Calu3 (cell line): ENCODE results near the gene SENP8. TPM values are rescaled to one million over a fixed set of nuclear protein-coding genes. Genes with fewer than 3 reads are reported as not detected.

Experiments
- BruUV-seq: library from RNA; stranded (reverse); fragments of 400-500 nt; replicated peaks from 2 replicates; lab custom pipeline; 2021; lab: Mats Ljungman, UMichigan
- CTCF ChIA-PET: fragments of 300-600 bp; sonication (Branson Sonifier 250); formaldehyde crosslinking; loops from one replicate; lab custom pipeline; 2022; ENCODE audit warnings: antibody characterized with exemption; lab: Charles Lee
- DNase-seq: peaks from one replicate; pipeline ENCODE4 v3.0.0; 2022
- H3K27ac Mint-ChIP-seq: one replicate; pipeline ENCODE4 v1.8.0; 2022; ENCODE audit warnings: mixed read lengths; ENCODE audit not compliant: unreplicated experiment
- H3K27me3 Mint-ChIP-seq: one replicate; pipeline ENCODE4 v1.8.0; 2022; ENCODE audit warnings: mixed read lengths; ENCODE audit not compliant: unreplicated experiment
- H3K36me3 Mint-ChIP-seq: one replicate; pipeline ENCODE4 v1.8.0; 2022; ENCODE audit warnings: mild to moderate bottlenecking, moderate library complexity, mixed read lengths; ENCODE audit not compliant: insufficient read depth, unreplicated experiment
- H3K4me1 Mint-ChIP-seq: one replicate; pipeline ENCODE4 v1.8.0; 2022; ENCODE audit warnings: mild to moderate bottlenecking, low read depth, mixed read lengths; ENCODE audit not compliant: unreplicated experiment
- H3K4me3 Mint-ChIP-seq: one replicate; pipeline ENCODE4 v1.8.0; 2022; ENCODE audit warnings: mild to moderate bottlenecking, low read depth, moderate library complexity, mixed read lengths; ENCODE audit not compliant: unreplicated experiment
- H3K9me3 Mint-ChIP-seq: one replicate; pipeline ENCODE4 v1.8.0; 2022; ENCODE audit warnings: low read depth, mixed read lengths; ENCODE audit not compliant: unreplicated experiment
- CTCF ChIP-seq: fragments of 200-600 bp; IDR thresholded peaks from one replicate; pipeline ENCODE4 v1.8.0; 2022; ENCODE audit warnings: antibody characterized with exemption; ENCODE audit not compliant: unreplicated experiment
- intact Hi-C: fragments of 100-400 bp; cut with micrococcal nuclease; formaldehyde crosslinking; loops from one replicate; pipeline ENCODE4 v1.10.0; 2022; ENCODE audit not compliant: unreplicated experiment
- total RNA-seq: library from RNA; stranded (reverse); gene quantifications from 2 replicates; pipeline ENCODE4 v1.2.3, GENCODE V29; 2022

SENP8 gene
- total RNA-seq, 1 experiment from 2014 or later, result 3.6 TPM

DNA sequence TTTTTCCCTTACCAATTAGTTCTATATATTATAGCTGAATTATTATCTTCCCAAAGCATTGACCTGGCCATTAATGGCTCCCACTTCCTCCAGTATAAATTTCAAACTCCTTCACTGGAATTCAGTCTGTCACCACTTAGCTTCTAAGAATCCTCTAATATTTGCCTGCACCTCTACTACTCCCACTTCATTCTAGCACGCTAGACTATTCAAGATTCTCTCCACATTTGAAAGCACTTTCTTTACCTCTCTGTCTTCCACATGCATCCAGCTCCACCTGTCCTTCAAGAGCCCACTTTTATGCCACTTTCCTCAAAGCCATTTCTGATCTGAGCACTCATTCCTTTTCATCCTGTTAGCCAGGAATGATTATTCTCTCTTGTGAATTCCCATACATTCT lies 15.0 kb downstream of the SENP8 start:
- no peak overlapping the region for H3K27ac Mint-ChIP-seq
- no peak for DNase-seq
- H3K27me3 Mint-ChIP-seq, result no peaks in the 10 kb centered on the region
- intact Hi-C loops, result no loop called here
- no TSS peak for BruUV-seq
- no peak for TF ChIP-seq CTCF
- no peaks in the 10 kb centered on the region for H3K36me3 Mint-ChIP-seq
- no peak overlapping the region for H3K4me3 Mint-ChIP-seq
- H3K4me1 Mint-ChIP-seq, result no peaks in the 10 kb centered on the region
- no peaks in the 10 kb centered on the region for H3K9me3 Mint-ChIP-seq
- CTCF ChIA-PET, result interaction anchor here (0.5 to 0.6 kb wide), 2 partner anchors 11 to 43 kb away, joined by 4 to 5 read pairs; no protein-coding TSS in a partner anchor

GRCh38 chr15:72135719-72136118 lies 17.5 kb downstream of the SENP8 start:
- CTCF ChIA-PET, result interaction anchor here (0.6 to 1.6 kb wide), 2 partner anchors 9 to 18 kb away, joined by 4 read pairs; no protein-coding TSS in a partner anchor
- TF ChIP-seq CTCF, result no peak

GRCh38 chr15:72136170-72137051 lies 18.2 kb downstream of the SENP8 start:
- no peak for TF ChIP-seq CTCF
- no peaks in the 10 kb centered on the region for H3K9me3 Mint-ChIP-seq
- CTCF ChIA-PET, result interaction anchor here (0.6 to 1.6 kb wide), 2 partner anchors 10 to 17 kb away, joined by 4 read pairs; no protein-coding TSS in a partner anchor
- H3K4me1 Mint-ChIP-seq, result peaks cover 3% of the 10 kb centered on the region
- no peak for DNase-seq
- no TSS peak for BruUV-seq
- H3K27ac Mint-ChIP-seq, result no peak overlapping the region
- H3K4me3 Mint-ChIP-seq, result no peak overlapping the region
- intact Hi-C loops, result no loop called here
- no peaks in the 10 kb centered on the region for H3K27me3 Mint-ChIP-seq
- no peaks in the 10 kb centered on the region for H3K36me3 Mint-ChIP-seq

More at GRCh38 chr15:72135719-72136118, 17.5 kb downstream of the SENP8 start:
- DNase-seq, result no peak
- intact Hi-C loops, result no loop called here
- no peaks in the 10 kb centered on the region for H3K36me3 Mint-ChIP-seq
- no peak overlapping the region for H3K4me3 Mint-ChIP-seq
- H3K9me3 Mint-ChIP-seq, result no peaks in the 10 kb centered on the region
- H3K27ac Mint-ChIP-seq, result no peak overlapping the region
- H3K4me1 Mint-ChIP-seq, result no peaks in the 10 kb centered on the region
- no peaks in the 10 kb centered on the region for H3K27me3 Mint-ChIP-seq
- no TSS peak for BruUV-seq

DNA sequence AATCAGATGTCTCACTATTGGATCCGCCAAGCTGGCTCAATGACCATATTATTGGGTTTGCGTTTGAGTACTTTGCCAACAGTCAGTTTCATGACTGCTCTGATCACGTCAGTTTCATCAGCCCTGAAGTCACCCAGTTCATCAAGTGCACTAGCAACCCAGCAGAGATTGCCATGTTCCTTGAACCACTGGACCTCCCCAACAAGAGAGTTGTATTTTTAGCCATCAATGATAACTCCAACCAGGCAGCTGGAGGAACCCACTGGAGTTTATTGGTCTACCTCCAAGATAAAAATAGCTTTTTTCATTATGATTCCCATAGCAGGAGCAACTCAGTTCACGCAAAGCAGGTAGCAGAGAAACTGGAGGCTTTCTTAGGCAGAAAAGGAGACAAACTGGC lies 21.5 kb downstream of the SENP8 start:
- no peak for TF ChIP-seq CTCF
- H3K36me3 Mint-ChIP-seq, result no peaks in the 10 kb centered on the region
- intact Hi-C loops, result no loop called here
- DNase-seq, result no peak
- CTCF ChIA-PET, result interaction anchor here (1.0 kb wide), 1 partner anchor 9 kb away, joined by 8 read pairs; no protein-coding TSS in a partner anchor
- no peaks in the 10 kb centered on the region for H3K27me3 Mint-ChIP-seq
- H3K4me3 Mint-ChIP-seq, result no peak overlapping the region
- H3K9me3 Mint-ChIP-seq, result no peaks in the 10 kb centered on the region
- no TSS peak for BruUV-seq
- no peak overlapping the region for H3K27ac Mint-ChIP-seq
- peaks cover 9% of the 10 kb centered on the region for H3K4me1 Mint-ChIP-seq
